ENCODE measurements around the gene CHMP6. TPM values are rescaled to one million over a fixed set of nuclear protein-coding genes. Genes with fewer than 3 reads are reported as not detected.

The CHMP6 gene
- total RNA-seq, result 16.6 and 18.8 TPM in 2 replicates

DNA sequence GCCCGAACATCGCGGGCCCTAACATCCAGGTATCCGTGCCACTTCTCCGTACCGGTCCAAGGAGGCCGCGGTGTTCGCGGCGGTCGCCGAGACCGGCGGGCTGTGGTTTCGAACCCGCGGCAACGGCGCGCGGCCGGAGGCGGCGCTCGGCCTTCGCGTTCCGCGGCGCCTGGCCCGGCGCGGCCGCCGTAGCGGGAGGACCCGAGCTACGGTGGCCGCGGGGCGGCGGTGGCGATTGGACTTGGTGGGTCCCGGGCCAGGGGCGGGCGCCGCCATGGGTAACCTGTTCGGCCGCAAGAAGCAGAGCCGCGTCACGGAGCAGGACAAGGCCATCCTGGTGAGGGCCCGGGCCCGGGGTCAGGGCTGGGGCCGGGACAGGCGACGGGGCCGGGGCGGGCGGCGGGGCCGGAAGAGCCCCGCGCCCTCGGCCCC lies at the start of gene CHMP6:
Gene CHMP6 (plus strand): TSS at position 197 of the 432 bp plus-strand sequence. CDS start 78 bp downstream, at position 275.

DNA sequence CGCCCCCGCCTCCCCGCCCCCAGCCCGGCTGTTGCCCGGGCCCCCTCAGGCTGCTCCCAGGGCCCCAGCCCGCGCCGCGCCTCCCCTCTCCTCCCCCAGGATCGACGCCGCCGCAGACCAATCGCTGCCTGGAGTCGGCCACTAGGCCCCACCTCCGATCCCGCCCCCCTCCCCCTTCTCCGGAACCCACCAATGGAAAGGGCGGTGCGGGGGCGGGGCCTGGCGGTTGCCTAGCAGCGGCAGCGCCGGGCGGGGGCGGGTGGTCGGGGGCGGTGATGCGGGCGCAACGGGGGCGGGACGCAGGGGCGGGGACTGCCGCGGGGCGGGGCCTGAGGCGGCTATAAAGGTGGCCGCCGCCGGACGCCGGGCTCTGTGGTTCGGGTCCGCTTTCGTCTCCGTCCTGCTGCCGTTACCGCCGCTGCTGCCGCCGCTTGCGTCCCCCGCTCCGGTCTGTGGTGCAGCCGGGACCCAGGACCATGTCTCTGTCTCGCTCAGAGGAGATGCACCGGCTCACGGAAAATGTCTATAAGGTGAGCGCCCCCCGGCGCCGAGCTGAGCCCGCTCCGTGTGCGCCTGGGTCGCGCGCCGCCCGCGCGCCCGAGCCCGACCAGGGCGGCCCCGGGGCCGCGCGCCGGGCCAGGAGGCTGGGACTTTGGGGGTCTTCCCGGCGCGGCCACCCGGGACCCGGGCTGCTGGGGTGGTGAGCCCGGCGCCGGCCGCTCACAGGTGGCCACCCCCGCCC lies 43.3 kb downstream of the CHMP6 start, which contains the start of gene BAIAP2:
Gene BAIAP2 (plus strand): TSS at position 373 of the 742 bp plus-strand sequence. CDS start 104 bp downstream, at position 477.

Other genes with a start within 250 kb of the CHMP6 start
- gene BAIAP2, start 43.3 kb downstream of the CHMP6 start, total RNA-seq, result 4.3 and 6.5 TPM in 2 replicates
- gene PVALEF, start 173.7 kb downstream of the CHMP6 start, total RNA-seq, result not detected in 2 replicates
- 3.3 and 5.2 TPM in 2 replicates for gene AATK, start 174.4 kb downstream of the CHMP6 start, total RNA-seq
- 11.6 and 14.6 TPM in 2 replicates for gene CEP131, start 231.1 kb downstream of the CHMP6 start, total RNA-seq
- 10.1 and 14.0 TPM in 2 replicates for gene TEPSIN, start 247.2 kb downstream of the CHMP6 start, total RNA-seq
- gene NDUFAF8, start 247.5 kb downstream of the CHMP6 start, total RNA-seq, result 23.9 and 41.3 TPM in 2 replicates